MM.1S (cell line): ENCODE measurements around the gene KLHL20.
"Not testable (repeated sequence)": the region's sequence is repeated elsewhere in the genome, so short reads cannot be mapped to it uniquely, and the experiment has no call there.

Experiments used
- DNase-seq: peaks from one replicate; pipeline ENCODE4 v3.0.0-alpha.2; 2015
- H2AFZ ChIP-seq: fragments of 300-600 bp; sonication (generic); 2 replicates; pipeline ENCODE4 v1.6.0; 2016; ENCODE audit warnings: antibody characterized with exemption, low read length
- H3F3A ChIP-seq: fragments of 300-600 bp; sonication (generic); 2 replicates; pipeline ENCODE4 v1.6.1; 2016; ENCODE audit warnings: mild to moderate bottlenecking, antibody characterized with exemption, low read length, moderate library complexity, mixed read lengths; ENCODE audit not compliant: insufficient read depth
- H3K27ac ChIP-seq: fragments of 300-600 bp; sonication (generic); 2 replicates; pipeline ENCODE4 v1.5.1; 2016; ENCODE audit warnings: mild to moderate bottlenecking, low read length
- H3K27me3 ChIP-seq: fragments of 300-600 bp; sonication (generic); replicated peaks from 2 replicates; pipeline ENCODE4 v1.6.0; 2016; ENCODE audit warnings: low read length; ENCODE audit not compliant: insufficient read depth
- H3K36me3 ChIP-seq: fragments of 300-600 bp; sonication (generic); replicated peaks from 2 replicates; pipeline ENCODE4 v1.6.1; 2016; ENCODE audit warnings: mild to moderate bottlenecking, low read length, mixed read lengths; ENCODE audit not compliant: insufficient read depth
- H3K4me1 ChIP-seq: fragments of 300-600 bp; sonication (generic); 2 replicates; pipeline ENCODE4 v1.6.1; 2016; ENCODE audit warnings: low read length, mixed read lengths
- H3K4me2 ChIP-seq: fragments of 300-600 bp; sonication (generic); 2 replicates; pipeline ENCODE4 v1.6.0; 2016; ENCODE audit warnings: low read depth, low read length
- H3K4me3 ChIP-seq: fragments of 300-600 bp; sonication (generic); 2 replicates; pipeline ENCODE4 v1.5.1; 2016; ENCODE audit warnings: low read length, mixed read lengths
- H3K79me2 ChIP-seq: fragments of 300-600 bp; sonication (generic); 2 replicates; pipeline ENCODE4 v1.6.1; 2016; ENCODE audit warnings: mixed run types, low read length, mixed read lengths
- H3K9ac ChIP-seq: fragments of 300-600 bp; sonication (generic); 2 replicates; pipeline ENCODE4 v1.6.1; 2016; ENCODE audit warnings: low read length, mixed read lengths
- H3K9me2 ChIP-seq: fragments of 300-600 bp; sonication (generic); replicated peaks from 2 replicates; pipeline ENCODE4 v1.6.1; 2016; ENCODE audit warnings: mild to moderate bottlenecking, low read length, mixed read lengths; ENCODE audit not compliant: insufficient read depth
- H3K9me3 ChIP-seq: fragments of 300-600 bp; sonication (generic); replicated peaks from 2 replicates; pipeline ENCODE4 v1.6.1; 2016; ENCODE audit warnings: mild to moderate bottlenecking, low read length, mixed read lengths; ENCODE audit not compliant: insufficient read depth
- H4K20me1 ChIP-seq: fragments of 300-600 bp; sonication (generic); 2 replicates; pipeline ENCODE4 v1.6.1; 2016; ENCODE audit warnings: mild to moderate bottlenecking, low read length, moderate library complexity, mixed read lengths; ENCODE audit not compliant: insufficient read depth
- CTCF ChIP-seq: fragments of 300-600 bp; sonication (generic); IDR thresholded peaks from 2 replicates; pipeline ENCODE4 v1.5.1; 2016; ENCODE audit warnings: antibody characterized with exemption, low read length, mixed read lengths
- EZH2 ChIP-seq: fragments of 300-600 bp; sonication (generic); optimal IDR thresholded peaks from 2 replicates; pipeline ENCODE3; 2017; ENCODE audit warnings: low read depth, mild to moderate bottlenecking, antibody characterized with exemption, low read length, mixed read lengths
- EZH2phosphoT487 ChIP-seq: fragments of 300-600 bp; sonication (generic); IDR thresholded peaks from 2 replicates; pipeline ENCODE4 v1.6.1; 2018; ENCODE audit warnings: antibody characterized with exemption, low read length

Gene KLHL20

GRCh38 chr1:173789841-173790240 lies 75.1 kb downstream of the KLHL20 start:
- no peaks in the 10 kb centered on the region for H4K20me1 ChIP-seq
- no peak overlapping the region for H2AFZ ChIP-seq
- no peaks in the 10 kb centered on the region; the same call in 1 of the 2 replicates for H3K36me3 ChIP-seq
- H3K27ac ChIP-seq, result no peak overlapping the region
- H3K4me1 ChIP-seq, result no peaks in the 10 kb centered on the region
- no peak for DNase-seq
- no peak for TF ChIP-seq EZH2
- no peak for TF ChIP-seq CTCF
- no peak for TF ChIP-seq EZH2phosphoT487
- 0 out of 2 replicates have a peak, but pooled peaks cover 5% of the 10 kb centered on the region for H3F3A ChIP-seq
- H3K9ac ChIP-seq, result no peak overlapping the region
- no peaks in the 10 kb centered on the region for H3K9me2 ChIP-seq
- no peaks in the 10 kb centered on the region for H3K27me3 ChIP-seq
- no peaks in the 10 kb centered on the region for H3K79me2 ChIP-seq
- no peak overlapping the region for H3K4me2 ChIP-seq
- H3K9me3 ChIP-seq, result no peaks in the 10 kb centered on the region
- no peak overlapping the region for H3K4me3 ChIP-seq

- H3K9me2 ChIP-seq, result no peaks in the 10 kb centered on the region
- no peaks in the 10 kb centered on the region for H3K79me2 ChIP-seq
- no peak overlapping the region for H3K4me3 ChIP-seq
- H3K4me1 ChIP-seq, result no peaks in the 10 kb centered on the region
- H3K36me3 ChIP-seq, result peaks cover 5% of the 10 kb centered on the region; the same call in 1 of the 2 replicates
- peaks cover 4% of the 10 kb centered on the region; the same call in 1 of the 2 replicates for H3F3A ChIP-seq
- no peak for DNase-seq
- no peaks in the 10 kb centered on the region for H4K20me1 ChIP-seq
- TF ChIP-seq CTCF (no peak), EZH2phosphoT487 (no peak), EZH2 (no peak)
- H3K9ac ChIP-seq, result no peak overlapping the region
- H3K4me2 ChIP-seq, result no peak overlapping the region
- no peaks in the 10 kb centered on the region for H3K27me3 ChIP-seq
- H3K9me3 ChIP-seq, result no peaks in the 10 kb centered on the region
- no peak overlapping the region for H2AFZ ChIP-seq
- no peak overlapping the region for H3K27ac ChIP-seq
These were observed 83.3 kb downstream of the KLHL20 start for GRCh38 chr1:173798078-173798477.

- not testable (repeated sequence) for H3K36me3 ChIP-seq, H2AFZ ChIP-seq, H3K4me2 ChIP-seq, H3K4me1 ChIP-seq, H3K79me2 ChIP-seq, H3K4me3 ChIP-seq, H3K9ac ChIP-seq, H3K9me3 ChIP-seq, DNase-seq, H4K20me1 ChIP-seq, H3F3A ChIP-seq, H3K9me2 ChIP-seq, H3K27me3 ChIP-seq, H3K27ac ChIP-seq
These were observed 85.2 kb downstream of the KLHL20 start for GRCh38 chr1:173799995-173800394.

GRCh38 chr1:173802961-173803360 lies 88.2 kb downstream of the KLHL20 start:
- H2AFZ ChIP-seq, result no peak overlapping the region
- H3K9me3 ChIP-seq, result no peaks in the 10 kb centered on the region
- no peaks in the 10 kb centered on the region for H4K20me1 ChIP-seq
- H3K4me3 ChIP-seq, result no peak overlapping the region
- peaks cover 8% of the 10 kb centered on the region; the same call in 1 of the 2 replicates for H3K79me2 ChIP-seq
- no peak for DNase-seq
- H3F3A ChIP-seq, result no peaks in the 10 kb centered on the region
- H3K27ac ChIP-seq, result no peak overlapping the region
- no peak for TF ChIP-seq EZH2
- no peak for TF ChIP-seq EZH2phosphoT487
- TF ChIP-seq CTCF, result no peak
- H3K27me3 ChIP-seq, result no peaks in the 10 kb centered on the region
- H3K4me1 ChIP-seq, result no peaks in the 10 kb centered on the region
- no peaks in the 10 kb centered on the region for H3K9me2 ChIP-seq
- no peak overlapping the region for H3K4me2 ChIP-seq
- no peak overlapping the region for H3K9ac ChIP-seq
- peaks cover 12% of the 10 kb centered on the region; the same call in 1 of the 2 replicates for H3K36me3 ChIP-seq

- H4K20me1 ChIP-seq, H2AFZ ChIP-seq, H3K9me2 ChIP-seq, DNase-seq, H3K4me1 ChIP-seq, H3K27me3 ChIP-seq, H3F3A ChIP-seq, H3K36me3 ChIP-seq, H3K9ac ChIP-seq, H3K9me3 ChIP-seq, H3K27ac ChIP-seq, H3K4me2 ChIP-seq, H3K4me3 ChIP-seq: not testable (repeated sequence)
- peaks cover 73% of the 10 kb centered on the region for H3K79me2 ChIP-seq
These were observed 98.9 kb downstream of the KLHL20 start for GRCh38 chr1:173813654-173814053.
